ENCODE results near the gene RAB40A.
A peak's percentile ranks its signal among the peaks of the same experiment; 100 is the strongest.

RAB40A gene

DNA sequence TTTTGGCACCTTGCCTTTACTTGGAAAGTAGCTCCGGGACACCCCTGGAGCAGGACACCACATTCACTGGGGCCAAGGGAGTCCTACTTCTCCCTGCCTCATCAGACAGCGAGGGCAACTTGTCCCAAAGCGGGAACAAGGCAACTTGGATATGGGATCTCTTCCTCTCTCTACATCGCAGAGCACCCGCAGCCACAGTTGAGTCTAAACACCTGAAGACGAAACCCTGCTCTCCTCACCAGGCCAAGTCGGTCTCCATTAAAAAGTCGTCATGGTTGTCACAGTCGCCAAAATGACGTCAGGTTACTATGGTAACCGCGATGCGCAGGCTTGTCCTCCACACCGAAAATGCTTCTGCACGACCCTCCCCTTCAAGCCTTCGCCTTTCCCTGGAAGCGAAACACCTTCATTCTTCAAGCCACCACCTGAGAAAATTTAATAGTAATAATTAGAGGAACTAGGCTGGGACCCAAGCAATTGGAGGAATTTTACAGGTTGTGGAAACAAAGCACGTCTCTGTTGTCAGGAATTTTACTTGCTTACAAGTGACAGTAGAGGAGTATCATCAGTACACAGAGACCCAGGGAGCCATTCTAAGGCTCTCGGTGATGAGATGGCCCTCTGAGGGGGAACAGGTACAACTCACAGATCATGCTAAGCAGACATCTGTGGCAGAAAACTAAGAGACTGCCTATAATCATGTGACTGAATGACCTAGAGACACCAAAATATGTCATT, 35.6 kb upstream of the RAB40A start (continued):
- TF ChIP-seq ZSCAN30 (tag by site-specific recombination; IDR thresholded peaks at IDR 0.05), result no peak
- no peak for TF ChIP-seq ZNF133 (tag by site-specific recombination; IDR thresholded peaks at IDR 0.05)
- TF ChIP-seq, protein P1, sequence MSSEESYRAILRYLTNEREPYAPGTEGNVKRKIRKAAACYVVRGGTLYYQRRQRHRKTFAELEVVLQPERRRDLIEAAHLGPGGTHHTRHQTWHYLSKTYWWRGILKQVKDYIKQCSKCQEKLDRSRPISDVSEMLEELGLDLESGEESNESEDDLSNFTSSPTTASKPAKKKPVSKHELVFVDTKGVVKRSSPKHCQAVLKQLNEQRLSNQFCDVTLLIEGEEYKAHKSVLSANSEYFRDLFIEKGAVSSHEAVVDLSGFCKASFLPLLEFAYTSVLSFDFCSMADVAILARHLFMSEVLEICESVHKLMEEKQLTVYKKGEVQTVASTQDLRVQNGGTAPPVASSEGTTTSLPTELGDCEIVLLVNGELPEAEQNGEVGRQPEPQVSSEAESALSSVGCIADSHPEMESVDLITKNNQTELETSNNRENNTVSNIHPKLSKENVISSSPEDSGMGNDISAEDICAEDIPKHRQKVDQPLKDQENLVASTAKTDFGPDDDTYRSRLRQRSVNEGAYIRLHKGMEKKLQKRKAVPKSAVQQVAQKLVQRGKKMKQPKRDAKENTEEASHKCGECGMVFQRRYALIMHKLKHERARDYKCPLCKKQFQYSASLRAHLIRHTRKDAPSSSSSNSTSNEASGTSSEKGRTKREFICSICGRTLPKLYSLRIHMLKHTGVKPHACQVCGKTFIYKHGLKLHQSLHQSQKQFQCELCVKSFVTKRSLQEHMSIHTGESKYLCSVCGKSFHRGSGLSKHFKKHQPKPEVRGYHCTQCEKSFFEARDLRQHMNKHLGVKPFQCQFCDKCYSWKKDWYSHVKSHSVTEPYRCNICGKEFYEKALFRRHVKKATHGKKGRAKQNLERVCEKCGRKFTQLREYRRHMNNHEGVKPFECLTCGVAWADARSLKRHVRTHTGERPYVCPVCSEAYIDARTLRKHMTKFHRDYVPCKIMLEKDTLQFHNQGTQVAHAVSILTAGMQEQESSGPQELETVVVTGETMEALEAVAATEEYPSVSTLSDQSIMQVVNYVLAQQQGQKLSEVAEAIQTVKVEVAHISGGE (tag by site-specific recombination; conservative IDR thresholded peaks at IDR 0.05; ENCODE audit: low read depth), result no peak
- peak; percentile 88 for TF ChIP-seq ZBTB21 (tag by site-specific recombination; IDR thresholded peaks at IDR 0.05)

DNA sequence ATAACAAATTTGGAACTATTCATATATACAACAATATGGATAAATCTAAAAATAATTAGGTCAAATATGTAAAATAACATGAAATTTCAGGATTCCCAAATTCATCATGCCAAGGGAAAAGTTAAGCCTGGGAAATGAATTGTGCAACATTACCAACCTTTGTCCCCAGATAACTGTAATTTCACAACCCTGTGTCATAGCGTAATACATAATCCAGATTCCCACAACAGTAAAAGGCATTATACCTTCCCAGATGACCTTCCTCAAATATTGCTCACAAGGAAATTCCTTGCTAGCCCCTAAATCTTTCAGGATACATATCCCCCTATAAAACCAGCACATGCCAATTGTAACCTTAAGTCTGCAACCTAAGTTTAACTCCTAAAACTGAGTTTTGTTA, 32.9 kb upstream of the RAB40A start:
- Histone ChIP-seq H3K36me3 (ENCODE audit: control insufficient read depth in 2 of 2, insufficient read depth in 1 of 2, low read length in 2 of 2) (no peaks in the 10 kb centered on the region), H3K4me1 (ENCODE audit: control insufficient read depth, insufficient read depth, low read length) (no peaks in the 10 kb centered on the region), H3K9me3 (ENCODE audit: control insufficient read depth, insufficient read depth, low read depth, low read length) (no peaks in the 10 kb centered on the region), H3K4me3 (ENCODE audit: low read depth, low read length) (no peak overlapping the region), H3K27ac (ENCODE audit: extremely low read depth, low read depth, low read length) (no peak overlapping the region)
- POLR2A ChIA-PET, result interaction anchor here (0.6 kb wide), 1 partner anchor 196 kb away, joined by 5 read pairs; no protein-coding TSS in a partner anchor
- TF ChIP-seq GLIS2 (tag by site-specific recombination; IDR thresholded peaks at IDR 0.05) (no peak), ZBTB20 (tag by site-specific recombination; IDR thresholded peaks at IDR 0.05) (peak; percentile 74), TCF7L2 (IDR thresholded peaks at IDR 0.05; ENCODE audit: borderline replicate concordance, low read depth, low read length) (no peak), ZNF571 (tag by site-specific recombination; IDR thresholded peaks at IDR 0.05) (no peak)
- CTCF ChIA-PET, result no interaction called here

DNA sequence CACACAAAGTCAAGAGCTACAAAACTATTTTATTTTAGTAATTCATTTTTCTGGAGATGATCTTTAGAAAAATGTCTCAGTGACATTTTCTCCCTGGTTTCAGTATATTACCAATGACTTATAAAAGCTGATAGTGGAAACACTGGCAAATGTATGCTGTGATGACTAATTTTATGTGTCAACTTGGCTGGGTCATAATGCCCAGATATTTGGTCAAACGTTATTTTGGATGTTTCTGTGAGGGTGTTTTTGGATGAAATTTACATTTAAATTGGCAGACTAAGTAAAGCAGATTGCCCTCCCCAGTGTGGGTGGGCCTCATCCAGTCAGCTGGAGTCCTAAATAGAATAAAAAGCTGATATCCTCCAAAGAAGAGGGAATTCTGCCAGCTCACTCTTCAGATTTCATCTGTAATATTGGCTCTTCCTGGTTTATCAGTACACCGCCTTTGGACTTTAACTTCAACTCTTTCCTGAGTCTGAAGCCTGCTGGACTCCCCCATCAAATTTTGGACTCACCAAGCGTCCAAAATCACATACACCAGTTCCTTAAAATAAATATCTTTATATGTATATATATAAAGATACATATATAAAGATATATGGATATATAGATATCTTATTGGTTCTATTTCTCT, 31.2 kb upstream of the RAB40A start:
- POLR2A ChIA-PET, result no interaction called here
- no peak overlapping the region for H3K27ac ChIP-seq (ENCODE audit: extremely low read depth, low read depth, low read length)

DNA sequence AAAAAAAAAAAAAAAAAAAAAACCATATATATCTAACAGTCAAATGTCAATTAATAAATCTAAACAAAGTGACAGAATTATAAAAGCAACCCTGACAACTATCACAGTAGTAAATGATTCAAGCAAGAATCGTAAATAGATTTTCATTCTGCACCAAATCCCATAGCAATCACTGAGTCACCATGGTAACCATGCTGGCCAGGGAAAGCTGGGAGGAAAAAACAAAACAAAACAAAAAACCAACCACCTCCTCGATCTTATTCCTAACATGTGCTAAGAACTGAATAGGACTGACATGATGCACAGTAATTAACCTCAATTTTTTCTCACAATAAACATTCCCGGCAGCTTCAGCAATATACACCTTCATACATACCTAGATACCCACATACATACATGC, 30.6 kb upstream of the RAB40A start:
- CTCF ChIA-PET, result interaction anchor here (0.7 kb wide), 1 partner anchor 311 kb away, joined by 3 read pairs; no protein-coding TSS in a partner anchor
- POLR2A ChIA-PET, result no interaction called here
- TF ChIP-seq ZNF341 (tag by site-specific recombination; IDR thresholded peaks at IDR 0.05; ENCODE audit: low read depth), result no peak
- TF ChIP-seq ZFP69B (tag by site-specific recombination; IDR thresholded peaks at IDR 0.05), result no peak
- no peak for TF ChIP-seq ZNF404 (tag by site-specific recombination; IDR thresholded peaks at IDR 0.05)
- TF ChIP-seq, protein P2, sequence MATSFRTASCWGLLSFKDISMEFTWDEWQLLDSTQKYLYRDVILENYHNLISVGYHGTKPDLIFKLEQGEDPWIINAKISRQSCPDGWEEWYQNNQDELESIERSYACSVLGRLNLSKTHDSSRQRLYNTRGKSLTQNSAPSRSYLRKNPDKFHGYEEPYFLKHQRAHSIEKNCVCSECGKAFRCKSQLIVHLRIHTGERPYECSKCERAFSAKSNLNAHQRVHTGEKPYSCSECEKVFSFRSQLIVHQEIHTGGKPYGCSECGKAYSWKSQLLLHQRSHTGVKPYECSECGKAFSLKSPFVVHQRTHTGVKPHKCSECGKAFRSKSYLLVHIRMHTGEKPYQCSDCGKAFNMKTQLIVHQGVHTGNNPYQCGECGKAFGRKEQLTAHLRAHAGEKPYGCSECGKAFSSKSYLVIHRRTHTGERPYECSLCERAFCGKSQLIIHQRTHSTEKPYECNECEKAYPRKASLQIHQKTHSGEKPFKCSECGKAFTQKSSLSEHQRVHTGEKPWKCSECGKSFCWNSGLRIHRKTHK (tag by site-specific recombination; IDR thresholded peaks at IDR 0.05), result no peak
- TF ChIP-seq ZNF16 (tag by site-specific recombination; IDR thresholded peaks at IDR 0.05; ENCODE audit: low read depth), result no peak
- TF ChIP-seq IKZF3 (tag by site-specific recombination; IDR thresholded peaks at IDR 0.05), result no peak

More for the DNA sequence above, 31.2 kb upstream of the RAB40A start:
- CTCF ChIA-PET, result interaction anchor here (0.7 kb wide), 1 partner anchor 310 kb away, joined by 3 read pairs; no protein-coding TSS in a partner anchor
- H3K9me3 ChIP-seq (ENCODE audit: control insufficient read depth, insufficient read depth, low read depth, low read length), result no peaks in the 10 kb centered on the region
- no peaks in the 10 kb centered on the region for H3K4me1 ChIP-seq (ENCODE audit: control insufficient read depth, insufficient read depth, low read length)
- H3K4me3 ChIP-seq (ENCODE audit: low read depth, low read length), result no peak overlapping the region
- no peak for TF ChIP-seq ZNF549 (tag by site-specific recombination; IDR thresholded peaks at IDR 0.05)
- H3K36me3 ChIP-seq (ENCODE audit: control insufficient read depth in 2 of 2, insufficient read depth in 1 of 2, low read length in 2 of 2), result no peaks in the 10 kb centered on the region

More for the DNA sequence above, 30.6 kb upstream of the RAB40A start:
- no peak overlapping the region for H3K27ac ChIP-seq (ENCODE audit: extremely low read depth, low read depth, low read length)
- H3K36me3 ChIP-seq (ENCODE audit: control insufficient read depth in 2 of 2, insufficient read depth in 1 of 2, low read length in 2 of 2), result no peaks in the 10 kb centered on the region
- no peaks in the 10 kb centered on the region for H3K4me1 ChIP-seq (ENCODE audit: control insufficient read depth, insufficient read depth, low read length)
- H3K9me3 ChIP-seq (ENCODE audit: control insufficient read depth, insufficient read depth, low read depth, low read length), result no peaks in the 10 kb centered on the region
- no peak overlapping the region for H3K4me3 ChIP-seq (ENCODE audit: low read depth, low read length)
